GM21528 (cell line): ENCODE results near the gene ELMO1.
A peak's percentile ranks its signal among the peaks of the same experiment; 100 is the strongest.

Source experiments
- ATAC-seq: cut with Tn5 transposase; IDR thresholded peaks from one replicate; pipeline ENCODE4 v1.9.1; 2021; ENCODE audit warnings: mild to moderate bottlenecking, moderate library complexity; ENCODE audit not compliant: unreplicated experiment, low FRiP score

The ELMO1 gene

DNA sequence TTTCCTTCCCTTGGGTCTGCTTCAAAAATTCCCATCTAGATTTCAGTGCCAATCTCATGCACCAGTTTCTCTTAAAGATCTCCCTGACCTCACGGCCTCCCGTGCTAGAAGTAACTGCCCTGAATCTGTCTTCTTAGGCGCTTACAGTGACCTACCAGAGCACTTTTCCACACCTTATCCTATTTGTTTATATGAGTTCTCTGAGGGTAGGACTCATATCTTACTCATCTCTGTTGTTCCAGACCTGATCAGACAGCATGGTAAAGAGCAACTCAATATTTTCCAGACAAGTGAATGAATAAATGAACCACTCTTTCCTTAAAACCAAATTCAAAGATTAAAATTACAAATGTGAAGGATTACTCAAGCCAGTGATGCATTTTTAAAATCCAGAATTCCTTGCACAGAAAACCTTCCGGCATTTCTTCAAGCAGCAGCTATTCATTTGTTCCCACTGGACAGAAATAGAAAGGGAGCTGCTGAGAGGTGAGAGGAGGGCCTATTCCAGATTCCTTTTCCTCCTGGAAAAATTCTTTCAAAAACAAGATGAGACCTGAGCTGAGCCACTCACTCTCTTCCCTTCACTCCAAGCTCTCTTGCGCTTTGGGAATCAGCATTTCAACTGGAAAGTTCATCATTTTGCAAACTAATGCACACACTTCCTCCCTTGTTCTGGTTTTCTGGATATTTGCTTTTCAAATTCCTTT is 94.6 kb downstream of the ELMO1 start:
- ATAC-seq, result no peak

DNA sequence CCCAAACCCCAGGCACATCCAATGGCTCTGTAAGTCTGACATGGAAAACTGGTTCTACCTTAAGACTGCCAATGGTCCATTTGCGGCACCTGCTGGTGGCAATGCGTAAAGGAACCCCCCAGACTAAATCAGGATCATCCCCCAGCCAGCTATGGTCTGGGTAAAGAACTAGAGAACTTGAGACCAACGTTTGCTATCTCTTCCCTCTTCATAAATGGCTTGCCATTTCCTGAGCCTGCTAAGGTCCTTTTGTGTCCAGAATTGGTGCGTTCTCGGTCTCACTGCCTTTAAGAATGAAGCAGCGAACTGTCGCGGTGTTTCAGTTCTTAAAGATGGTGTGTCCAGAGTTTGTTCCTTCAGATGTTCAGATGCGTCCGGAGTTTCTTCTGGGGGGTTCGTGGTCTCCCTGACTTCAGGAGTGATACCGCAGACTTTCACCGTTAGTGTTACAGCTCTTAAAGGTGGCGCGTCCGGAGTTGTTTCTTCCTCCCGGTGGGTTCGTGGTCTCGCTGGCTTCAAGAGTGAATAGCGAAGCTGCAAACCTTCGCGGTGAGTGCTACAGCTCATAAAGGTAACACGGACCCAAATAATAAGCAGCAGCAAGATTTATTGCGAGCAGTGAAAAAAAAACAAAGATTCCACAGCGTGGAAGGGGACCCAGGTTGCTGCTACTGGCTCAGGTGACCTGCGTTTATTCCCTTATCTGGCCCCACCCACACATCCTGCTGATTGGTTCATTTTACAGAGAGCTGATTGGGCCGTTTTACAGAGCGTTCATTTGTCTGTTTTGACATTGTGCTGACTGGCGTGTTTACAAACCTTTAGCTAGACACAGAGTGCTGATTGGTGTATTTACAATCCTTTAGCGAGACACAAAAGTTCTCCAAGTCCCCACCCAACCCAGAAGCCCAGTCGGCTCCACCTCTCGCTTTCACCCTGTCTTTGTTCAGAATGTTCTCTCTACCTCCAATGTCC is 95.4 kb downstream of the ELMO1 start:
- peak; percentile 64 for ATAC-seq

DNA sequence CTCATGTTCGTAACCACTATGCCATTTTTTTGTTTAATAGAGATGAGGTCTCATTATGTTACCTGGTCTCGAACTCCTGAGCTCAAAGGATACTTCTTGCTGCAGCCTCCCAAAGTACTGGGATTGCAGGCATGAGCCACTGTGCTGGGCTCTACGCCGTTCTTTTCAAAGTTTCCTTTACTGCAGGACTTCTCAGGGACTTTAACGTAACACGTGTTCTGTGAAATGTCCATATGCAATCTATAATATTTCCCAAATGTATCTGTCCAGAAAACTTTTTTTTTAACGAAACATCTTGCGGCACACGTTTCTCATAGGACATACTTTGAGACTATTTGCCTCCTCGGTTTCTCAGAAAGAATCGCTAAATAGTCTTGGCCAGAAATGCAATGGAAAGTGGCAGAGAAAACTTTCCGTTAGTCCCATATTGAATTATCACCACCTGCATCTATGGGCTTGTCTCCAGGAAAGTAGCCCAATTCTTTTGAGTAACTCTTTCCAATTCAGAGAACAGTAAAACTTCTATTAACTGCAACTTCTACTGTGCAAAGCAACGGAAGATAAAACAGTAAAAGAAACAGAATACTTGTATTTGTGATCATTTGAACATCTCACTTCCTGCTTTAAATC is 96.3 kb downstream of the ELMO1 start:
- no peak for ATAC-seq

DNA sequence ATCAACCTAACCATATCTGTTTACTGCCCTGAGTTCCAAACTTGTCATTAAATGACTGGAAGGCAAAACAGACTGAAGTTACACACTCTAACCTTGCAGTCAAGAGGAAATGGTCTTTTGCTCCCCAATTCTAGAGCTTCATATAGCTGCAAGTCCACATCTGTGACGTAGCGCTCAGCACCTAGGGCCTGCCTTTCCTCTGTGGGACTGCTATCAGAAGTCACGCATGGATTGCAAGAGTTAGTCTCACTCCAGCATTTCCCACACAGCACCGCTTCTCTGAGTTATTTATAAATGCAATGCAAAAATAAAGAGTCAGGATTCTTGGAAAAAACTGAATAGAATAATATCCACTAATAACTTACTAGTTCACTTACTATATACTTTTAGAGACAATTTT is 96.9 kb downstream of the ELMO1 start:
- no peak for ATAC-seq

DNA sequence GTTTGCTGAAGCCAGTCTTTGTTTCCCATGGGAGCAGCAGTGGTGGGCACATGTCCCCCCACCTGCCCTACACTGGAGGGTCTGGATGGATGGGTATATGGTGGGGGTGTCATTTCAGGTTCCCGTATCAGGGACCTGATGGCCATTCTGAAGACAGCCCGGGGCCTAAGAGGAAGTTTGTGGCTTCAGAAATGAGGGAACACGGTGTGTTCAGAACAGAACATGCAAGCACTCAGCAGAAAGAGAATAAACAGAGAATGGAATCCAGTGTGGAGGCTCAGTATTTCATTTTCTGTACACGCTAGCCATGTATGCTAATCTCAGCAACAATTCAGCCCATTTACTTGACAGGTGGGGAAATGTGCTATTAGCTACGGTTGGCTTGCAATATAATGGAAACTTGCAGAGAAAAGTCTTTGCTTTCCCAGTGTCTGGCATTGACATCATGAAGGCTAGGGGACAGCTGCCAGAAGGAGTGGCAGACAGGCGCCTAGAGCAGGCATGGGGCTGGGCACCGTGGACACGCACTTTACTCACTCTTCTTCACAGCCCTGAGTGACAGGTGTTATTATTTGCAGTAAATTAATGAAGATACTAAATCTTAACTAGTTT is 98.6 kb downstream of the ELMO1 start:
- no peak for ATAC-seq

DNA sequence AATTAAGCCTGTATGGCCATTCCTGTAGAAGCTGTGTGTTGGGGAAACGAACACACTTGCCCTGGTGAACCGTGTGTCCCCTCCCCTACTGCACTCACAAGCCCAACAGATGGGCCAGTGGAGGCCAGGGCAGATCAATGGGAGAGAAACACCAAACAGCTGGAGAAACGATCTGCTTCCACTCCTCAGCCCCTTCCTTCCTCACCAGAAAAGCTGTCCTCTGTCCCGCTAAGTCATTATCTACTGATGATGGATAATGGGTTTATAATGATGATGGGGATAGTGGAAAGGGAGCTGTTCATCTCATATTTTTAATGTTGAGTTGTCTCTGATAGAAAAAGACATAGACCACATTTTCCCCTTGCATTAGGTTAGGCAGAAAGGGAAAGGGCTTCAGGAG is 99.7 kb downstream of the ELMO1 start:
- no peak for ATAC-seq

DNA sequence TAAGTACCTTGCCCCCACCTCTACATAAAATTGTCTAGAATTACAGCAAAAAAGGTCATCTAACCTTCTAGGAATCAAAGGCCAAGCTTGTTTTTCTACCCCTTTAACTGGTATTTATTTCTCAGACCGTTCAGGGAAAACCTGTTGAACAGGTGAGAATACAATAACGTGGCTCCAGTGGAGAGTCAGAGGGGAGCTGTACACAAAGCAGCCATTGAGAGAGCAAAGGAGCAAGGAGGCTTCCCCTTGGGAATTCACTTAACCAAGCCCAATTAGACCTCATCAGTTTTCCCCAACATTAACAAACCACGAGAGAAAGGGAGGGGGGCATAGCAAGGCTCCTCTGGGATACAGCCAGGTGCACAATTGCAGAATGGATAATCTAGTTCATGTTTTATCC is 101.9 kb downstream of the ELMO1 start:
- no peak for ATAC-seq

DNA sequence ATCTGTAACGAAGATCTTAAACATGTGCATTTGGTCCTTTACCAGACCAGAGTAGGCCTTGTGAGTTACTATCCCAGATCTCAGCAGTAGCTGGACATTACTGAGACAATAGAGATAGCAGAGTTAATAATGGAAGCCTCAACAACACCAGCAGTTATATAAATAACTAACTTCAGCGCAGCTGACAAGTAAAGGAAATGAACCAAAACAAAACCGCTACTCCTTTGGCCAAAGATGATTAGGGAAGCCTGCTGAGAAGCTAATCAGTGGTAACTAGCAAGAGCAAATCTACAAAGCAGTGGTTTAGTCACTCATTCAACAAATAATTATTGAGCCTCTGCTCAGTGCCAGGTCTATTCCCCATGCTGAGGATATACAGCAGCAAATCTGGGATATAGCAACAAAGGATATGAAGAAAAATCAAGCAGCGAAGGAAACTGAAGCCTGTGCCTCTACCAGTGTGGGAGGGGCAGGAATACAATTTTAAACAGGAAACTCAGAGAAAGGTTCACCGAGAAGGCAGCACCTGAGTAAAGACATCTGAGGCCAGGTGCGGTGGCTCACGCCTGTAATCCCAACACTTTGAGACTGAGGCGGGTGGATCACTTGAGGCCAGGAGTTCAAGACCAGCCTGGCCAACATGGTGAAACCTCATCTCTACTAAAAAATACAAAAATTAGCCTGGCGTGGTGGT is 103.6 kb downstream of the ELMO1 start:
- peak; percentile 34 for ATAC-seq

DNA sequence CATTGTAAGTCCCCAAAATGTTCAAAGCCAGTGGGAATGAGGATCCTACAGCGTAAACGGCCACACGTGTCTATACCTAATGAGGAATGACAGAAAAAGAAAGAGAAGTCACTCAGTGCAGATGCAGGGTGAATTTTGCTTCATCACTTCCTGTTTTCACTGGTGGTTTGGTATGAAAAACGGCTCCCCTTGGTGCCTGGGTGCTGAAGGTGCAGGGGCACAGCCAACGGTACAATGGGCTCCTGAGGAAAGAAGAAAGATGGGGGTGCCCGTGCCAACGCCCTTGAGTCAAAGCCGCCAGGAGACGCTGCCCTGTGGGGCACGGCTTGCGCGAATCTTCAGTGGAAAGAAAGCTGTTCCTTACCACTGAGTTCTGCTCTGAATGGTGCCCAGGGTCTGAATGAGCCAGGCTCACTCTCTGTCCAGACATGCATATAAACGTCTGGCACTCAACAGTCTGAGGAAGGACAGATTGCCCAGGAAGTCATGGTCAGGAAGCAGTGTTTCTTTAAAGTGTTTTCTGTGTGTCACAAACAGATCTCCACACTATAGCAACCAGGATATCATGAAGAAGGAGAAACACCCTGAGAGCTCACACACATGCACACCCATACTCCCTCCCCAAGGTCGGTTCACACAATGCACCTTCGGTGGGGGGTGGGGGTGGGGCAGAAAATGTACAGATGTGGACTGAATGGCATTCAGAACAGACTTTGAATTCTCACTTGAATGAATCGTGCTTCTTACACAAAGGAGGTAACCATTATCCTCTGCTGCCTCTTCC is 105.8 kb downstream of the ELMO1 start:
- peak; percentile 48 for ATAC-seq

DNA sequence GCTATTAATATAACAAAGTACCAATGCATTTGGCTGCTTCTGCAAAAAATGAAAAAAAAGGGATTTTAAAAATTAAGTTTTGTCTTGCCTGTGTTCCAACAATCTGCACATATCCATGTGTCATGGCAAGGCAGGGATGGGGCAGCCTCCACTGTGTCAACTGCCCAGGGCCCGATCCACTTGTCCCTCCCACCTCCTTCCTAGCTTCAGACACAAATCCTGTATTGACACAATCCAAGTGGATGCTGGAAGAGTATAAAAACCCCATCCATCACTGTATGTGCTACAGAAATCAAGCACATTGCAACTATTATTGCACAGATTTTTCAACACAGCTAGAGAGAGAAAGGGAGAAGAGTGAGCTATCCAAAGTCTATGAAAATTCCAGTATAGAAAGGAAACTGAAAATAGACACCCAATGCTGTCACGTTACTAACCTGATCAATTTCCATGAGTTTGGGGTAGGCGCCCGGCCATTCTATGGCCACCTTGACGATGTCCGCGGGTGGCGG is 106.4 kb downstream of the ELMO1 start:
- ATAC-seq, result no peak

DNA sequence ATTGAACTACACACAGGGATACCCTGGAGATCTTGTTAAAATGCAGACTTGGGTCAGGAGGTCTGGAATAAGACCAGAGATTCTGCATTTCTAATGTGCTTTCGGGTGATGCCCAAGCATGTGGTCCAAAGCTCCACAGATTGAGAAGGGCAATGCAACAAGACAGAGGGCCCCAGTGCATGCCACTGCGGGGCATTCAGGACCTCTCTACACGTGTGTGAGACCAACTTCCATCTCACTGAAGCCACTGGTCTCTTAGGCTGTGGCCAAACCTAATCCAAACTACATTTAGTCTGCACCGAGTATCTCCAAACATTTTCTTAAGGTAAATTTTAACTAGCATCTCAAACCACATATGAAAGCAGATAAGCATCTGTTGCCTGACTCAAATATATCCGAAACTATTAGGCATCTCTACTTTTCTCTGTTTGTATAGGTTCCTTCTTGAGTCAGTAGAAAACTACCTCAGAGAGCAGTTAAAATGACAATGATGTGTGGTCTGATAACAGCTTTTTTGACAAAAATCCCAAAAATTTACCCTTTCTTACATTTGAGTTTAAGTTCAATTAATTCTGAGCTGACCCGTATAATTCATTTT is 107.5 kb downstream of the ELMO1 start:
- ATAC-seq, result peak; percentile 35

DNA sequence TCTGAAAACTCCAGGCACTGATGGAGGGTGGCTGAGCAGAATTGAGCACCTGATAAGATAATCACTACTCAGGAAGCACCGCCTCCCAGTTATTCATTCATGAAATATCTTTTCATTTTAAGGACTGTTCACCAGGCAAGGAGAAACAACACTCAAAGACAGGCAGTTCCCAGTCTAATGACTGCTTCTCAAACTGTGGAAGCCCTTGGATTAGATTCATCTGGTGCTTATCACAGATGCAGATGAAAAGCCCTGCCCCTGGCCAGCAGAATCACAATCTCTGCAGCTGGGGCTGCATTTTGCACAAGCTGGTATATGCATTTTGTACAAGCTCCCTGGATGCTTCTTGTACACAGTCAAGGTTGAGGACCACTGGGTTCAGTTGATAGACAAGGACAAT is 109.7 kb downstream of the ELMO1 start:
- ATAC-seq, result no peak

DNA sequence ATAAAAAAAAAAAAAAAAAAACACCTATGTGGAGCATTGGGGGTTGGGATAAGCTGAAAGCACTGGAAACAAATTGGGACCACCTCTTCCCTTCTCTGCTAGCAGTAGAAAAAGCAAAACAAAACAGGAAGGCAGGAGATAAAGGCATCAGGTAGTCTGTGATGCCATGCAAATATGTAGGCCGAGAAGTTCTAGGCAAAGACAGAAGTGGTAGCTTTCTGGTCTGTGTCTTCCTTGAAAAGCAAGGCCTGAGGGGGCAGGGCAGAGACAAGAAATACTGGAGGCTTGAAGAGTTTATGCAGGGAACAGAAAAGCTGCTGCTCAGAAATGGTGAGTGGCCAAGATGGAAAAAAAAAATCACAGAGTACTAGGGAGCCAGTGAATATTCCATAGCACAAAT is 111.1 kb downstream of the ELMO1 start:
- ATAC-seq, result no peak

DNA sequence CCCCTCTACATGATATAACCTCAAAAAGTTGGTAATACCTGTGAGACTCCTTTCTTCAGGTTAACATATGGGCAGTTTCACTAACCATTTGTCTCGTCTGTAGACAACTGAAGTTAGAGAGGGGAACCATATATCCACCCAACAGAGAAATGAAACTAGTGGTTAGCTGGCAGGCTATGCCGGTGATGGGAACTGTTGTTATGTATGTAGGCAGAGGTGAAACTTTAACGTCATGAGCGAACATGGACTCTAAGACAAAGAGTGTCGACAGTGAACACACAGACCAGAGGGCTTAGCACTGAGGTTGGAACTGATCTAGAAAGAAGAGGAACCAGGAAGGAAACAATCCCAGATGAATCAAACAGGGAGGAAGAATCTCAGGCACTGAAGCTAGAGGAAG is 112.4 kb downstream of the ELMO1 start:
- peak; percentile 94 for ATAC-seq

DNA sequence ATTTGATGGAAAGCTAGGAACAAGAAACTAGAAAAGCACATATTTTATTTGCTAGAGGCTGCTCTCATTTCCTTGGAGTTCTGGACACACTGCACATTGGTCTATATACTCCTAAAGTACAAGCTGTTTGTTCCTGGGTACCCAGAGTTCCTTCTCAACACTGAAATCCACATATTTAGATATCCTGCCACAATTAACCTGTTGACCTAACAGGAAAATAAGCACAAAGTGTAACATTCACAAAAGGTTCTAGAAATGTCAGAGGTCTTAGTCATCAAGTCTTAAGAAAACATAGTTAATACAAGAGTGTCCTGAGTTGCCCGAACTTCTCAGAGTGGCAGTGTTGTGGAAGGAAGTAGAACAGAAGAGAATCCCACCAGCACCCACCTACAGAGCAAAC is 115.6 kb downstream of the ELMO1 start:
- no peak for ATAC-seq

DNA sequence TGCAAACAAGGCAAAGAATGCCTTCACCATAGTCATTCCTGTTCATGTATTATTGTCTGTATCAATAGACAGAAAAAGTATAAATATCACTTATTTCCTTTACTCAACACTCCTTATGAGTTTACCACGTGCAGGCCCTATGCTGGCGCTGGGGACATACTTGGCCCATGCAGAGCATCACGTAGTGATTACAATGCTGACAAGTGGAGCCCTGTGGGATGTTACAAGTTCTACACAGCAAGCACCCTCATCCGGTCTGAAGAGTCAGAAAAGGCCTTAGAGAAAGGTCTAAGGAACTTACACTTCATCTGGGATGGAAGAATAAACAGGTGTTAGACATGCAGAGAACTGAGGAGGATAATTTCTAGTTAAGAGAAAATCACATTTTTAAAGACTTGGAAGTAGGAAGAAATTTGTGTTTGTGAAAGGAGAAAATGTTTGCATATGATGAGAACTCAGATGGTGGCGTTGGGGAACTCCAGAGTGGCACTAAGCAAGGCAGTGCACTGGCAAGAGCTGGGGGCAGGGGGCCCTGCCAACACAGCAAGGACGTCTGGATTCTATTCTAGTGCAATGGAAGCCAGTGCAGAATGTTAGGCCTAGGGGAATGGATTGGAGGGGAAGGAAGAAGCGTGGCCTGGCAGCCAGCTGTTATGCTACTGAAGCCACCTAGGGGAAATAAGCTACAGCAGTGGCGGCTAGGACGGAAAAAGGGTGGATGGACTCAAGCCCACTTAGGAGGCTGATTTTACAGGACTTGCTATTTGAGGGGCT is 116.2 kb downstream of the ELMO1 start:
- ATAC-seq, result no peak

DNA sequence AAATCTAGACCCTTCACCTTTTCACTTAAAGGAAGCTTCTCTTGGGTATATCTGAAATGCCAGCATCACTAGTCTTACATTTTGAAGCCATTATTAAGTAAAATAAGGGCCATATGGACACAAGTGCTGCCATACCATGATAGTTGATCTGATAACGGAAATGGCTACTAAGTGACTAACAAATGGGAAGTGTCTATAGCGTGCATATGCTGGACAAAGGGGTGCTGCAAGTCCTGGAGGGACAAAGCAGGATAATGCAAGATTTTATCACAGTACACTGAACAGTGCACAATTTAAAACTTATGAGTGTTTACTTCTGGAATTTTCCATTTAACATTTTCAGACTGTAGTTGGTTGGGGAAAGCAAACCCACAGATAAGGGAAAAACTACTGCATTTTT is 117.9 kb downstream of the ELMO1 start:
- ATAC-seq, result no peak

DNA sequence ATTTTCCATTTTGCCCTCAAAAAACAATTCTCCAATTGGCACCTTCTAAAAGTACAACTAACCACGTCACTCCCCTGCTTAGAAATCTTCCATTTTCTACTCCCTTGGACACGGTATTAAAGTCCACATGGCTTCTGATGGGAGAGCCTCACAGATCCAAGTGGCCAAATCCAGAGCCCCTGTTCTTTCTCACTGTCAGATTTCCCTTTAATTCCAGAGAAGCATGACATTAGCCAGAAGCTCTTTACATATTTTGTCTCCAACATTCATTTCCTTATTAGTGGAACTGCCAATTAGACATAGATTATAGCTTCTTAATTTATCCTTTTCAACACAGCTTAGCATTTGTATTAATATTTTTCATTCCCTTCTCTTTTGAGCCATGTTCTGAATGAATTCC is 118.7 kb downstream of the ELMO1 start:
- ATAC-seq, result no peak
